SK-N-SH treated with all-trans-retinoic acid at 6 μM for 48 hours (cell line): Measurements from ENCODE around the gene TBXA2R.

Source experiments
- ARNTL ChIP-seq: fragments of 450-650 bp; formaldehyde crosslinking; IDR thresholded peaks from 2 replicates; pipeline ENCODE4 v1.5.0; 2020; ENCODE audit warnings: low read depth, mild to moderate bottlenecking, moderate library complexity, borderline replicate concordance
- PATZ1 ChIP-seq: fragments of 250-450 bp; sonication (Bioruptor Pico); IDR thresholded peaks from 2 replicates; pipeline ENCODE4 v1.8.0; 2020; ENCODE audit warnings: mild to moderate bottlenecking, moderate library complexity, borderline replicate concordance
- POU6F1 ChIP-seq: fragments of 250-450 bp; sonication (Bioruptor Pico); IDR thresholded peaks from 2 replicates; pipeline ENCODE4 v1.8.0; 2021; ENCODE audit warnings: low read depth, mild to moderate bottlenecking, moderate library complexity, borderline replicate concordance
- ZNF70 ChIP-seq: fragments of 450-650 bp; formaldehyde crosslinking; IDR thresholded peaks from 2 replicates; pipeline ENCODE4 v1.5.0; 2020; ENCODE audit warnings: mild to moderate bottlenecking, moderate library complexity

DNA sequence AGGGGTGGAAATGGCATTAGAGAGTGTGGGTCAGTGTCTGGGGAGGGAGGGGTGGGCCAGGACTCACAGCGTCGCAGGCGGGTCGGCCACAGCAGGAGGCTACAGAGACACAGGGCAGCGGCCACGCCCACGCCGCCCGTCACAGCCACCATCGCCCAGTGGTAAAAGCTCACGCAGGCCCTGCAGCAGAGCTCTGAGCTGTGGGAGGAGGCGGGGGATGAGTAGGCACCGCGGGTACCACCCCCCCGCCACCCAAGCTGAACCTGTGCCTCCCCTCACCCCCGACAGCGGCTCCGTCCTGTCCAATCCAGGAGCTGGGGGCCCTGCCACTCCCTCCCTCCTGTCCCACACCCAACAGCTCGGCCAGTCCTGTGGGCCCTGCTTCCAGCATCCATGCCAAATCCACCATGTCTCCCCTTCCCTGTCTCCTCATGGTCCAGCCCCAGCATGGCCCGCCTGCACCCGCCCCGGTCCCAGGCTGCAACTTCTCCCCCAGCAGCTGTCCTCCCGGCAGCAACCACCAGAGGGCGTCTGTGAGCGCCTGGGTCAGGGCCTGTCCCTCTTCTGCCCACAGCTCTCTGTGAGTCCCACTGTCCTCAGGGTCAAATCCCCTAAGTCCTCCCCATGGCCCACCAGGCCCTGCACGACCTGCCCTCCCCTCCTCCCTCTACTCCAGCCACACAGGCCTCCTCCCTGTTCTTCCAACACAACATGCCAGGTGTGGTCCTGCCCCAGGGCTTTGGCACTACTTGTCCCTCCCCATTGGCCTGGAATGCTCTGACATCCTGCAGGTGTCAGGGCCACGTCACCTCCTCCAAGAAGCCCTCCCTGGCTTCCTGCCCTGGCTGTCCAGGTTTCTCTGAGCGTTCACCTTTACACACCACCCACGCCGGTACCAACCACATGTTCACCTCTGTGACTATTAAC lies 61.7 kb downstream of the TBXA2R start:
- TF ChIP-seq ARNTL (CRISPR knock-in tag): no peak
- TF ChIP-seq ZNF70: no peak
- TF ChIP-seq PATZ1 (CRISPR knock-in tag): no peak
- no peak for TF ChIP-seq POU6F1 (CRISPR knock-in tag)
